Activated CD4-positive, CD25-positive, alpha-beta regulatory T cell (primary cell): Measurements from ENCODE around the gene HSPBP1.

Experiments used
- DNase-seq, 4 experiments: peaks; one replicate each; lab custom pipeline; 2025; lab: John Stamatoyannopoulos, UW

Gene HSPBP1

DNA sequence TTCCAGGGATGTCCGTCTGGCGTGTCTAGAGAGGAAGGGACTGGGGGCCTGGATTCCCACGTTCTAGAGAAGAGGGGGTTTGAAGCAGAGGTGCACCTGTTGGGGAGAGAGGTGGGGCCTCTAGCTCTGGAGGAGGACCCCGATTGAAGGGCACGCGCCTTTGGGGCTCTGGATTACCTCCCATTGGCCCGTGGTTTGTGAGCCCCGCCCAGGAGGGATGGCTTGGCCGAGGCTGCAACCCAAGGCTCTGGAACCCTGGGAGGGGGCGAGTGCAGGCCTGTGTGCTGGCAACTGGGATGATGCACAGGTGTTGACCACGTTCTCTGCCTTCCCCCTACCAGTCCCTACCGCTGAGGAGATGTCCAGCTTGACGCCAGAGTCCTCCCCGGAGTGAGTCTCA, 25.1 kb upstream of the HSPBP1 start:
- no peak for DNase-seq

DNA sequence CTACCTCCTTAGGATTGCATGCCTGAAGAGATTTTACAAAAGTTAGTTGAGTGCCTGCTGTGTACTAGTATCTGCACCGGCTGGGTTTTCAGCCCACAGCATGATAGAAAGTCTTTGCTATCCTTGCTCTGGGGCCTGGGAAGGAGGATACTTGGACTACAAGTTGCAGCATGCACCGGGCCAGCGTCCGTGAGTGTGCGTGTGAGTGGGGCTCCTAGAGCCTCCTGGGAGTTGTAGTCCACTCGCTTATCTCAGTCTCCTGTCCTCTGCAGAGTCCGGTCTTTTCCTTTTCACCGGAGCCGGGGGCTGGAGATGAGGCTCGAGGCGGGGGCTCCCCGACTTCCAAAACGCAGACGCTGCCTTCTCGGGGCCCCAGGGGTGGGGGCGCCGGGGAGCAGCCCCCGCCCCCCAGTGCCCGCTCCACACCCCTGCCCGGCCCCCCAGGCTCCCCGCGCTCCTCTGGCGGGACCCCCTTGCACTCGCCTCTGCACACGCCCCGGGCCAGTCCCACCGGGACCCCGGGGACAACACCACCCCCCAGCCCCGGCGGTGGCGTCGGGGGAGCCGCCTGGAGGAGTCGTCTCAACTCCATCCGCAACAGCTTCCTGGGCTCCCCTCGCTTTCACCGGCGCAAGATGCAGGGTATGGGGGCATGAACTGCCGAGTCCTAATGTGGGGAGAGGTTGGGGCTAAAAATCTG, 24.5 kb upstream of the HSPBP1 start:
- no peak for DNase-seq

DNA sequence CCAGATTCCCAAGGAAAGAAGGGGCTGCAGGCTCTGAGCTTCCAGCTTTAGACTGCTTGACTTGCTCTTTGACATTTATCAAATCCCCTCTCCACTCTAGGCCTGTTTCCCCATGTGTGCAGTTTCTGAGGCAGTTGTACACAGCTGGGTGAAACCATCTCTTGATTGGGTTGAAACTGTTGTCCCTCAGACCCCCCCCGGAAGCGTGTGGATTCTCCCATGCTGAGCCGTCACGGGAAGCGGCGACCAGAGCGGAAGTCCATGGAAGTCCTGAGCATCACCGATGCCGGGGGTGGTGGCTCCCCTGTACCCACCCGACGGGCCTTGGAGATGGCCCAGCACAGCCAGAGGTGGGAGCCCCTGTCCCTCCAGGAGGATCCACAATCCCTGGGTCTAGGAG, 23.6 kb upstream of the HSPBP1 start:
- no peak for DNase-seq

DNA sequence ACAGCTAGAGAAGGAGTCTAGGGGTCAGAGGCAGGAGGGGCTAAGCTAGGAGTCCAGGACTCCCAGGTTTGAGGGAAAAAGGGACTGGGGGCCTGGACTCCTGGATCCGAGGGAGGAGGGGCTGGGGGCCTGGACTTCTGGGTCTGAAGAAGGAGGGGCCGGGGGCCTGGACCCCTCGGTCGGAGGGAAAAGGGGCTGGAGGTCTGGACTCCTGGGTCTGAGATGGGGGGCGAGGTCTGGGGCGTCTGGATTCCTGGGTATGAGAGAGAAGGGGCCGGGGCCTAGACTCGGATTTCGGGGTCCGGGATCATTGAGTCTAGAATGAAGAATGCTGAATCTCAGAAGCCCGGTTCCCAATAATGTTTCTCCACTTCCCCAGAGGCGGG, 22.4 kb upstream of the HSPBP1 start:
- no peak for DNase-seq

DNA sequence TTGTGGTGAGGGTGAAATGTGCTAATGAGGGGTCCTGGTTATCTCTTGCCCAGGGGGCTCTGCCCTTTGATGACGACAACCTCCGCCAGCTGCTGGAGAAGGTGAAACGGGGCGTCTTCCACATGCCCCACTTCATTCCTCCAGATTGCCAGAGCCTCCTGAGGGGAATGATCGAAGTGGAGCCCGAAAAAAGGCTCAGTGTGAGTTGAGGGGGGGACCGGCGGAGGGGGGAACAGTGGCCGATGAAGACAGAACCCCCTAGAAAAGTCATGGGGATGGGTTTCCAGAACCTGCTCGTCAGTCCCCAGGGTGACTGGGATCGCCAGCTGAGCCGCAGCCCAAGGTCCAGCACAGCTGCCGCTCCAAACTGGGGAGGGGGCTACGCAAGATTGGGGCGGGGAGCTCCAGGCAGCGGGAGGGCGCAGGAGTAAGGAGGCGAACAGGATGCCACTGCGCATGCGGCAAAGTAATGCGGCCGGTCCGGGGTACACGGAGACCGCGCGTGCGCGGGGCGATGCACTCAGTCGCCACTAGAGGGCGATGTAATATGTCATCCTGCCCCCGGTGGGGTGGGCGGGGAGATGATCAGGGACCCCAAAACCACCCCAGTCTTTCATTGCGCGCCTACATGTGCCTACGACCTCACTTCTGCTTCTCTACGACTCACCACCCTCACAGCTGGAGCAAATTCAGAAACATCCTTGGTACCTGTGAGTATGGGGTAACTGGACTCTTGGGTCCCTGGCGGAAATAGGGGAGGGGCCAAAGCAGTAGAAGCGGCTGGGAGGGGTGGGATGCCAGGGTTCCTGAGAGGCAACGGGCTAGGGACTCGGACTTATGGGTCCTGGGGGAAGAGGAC, 21.8 kb upstream of the HSPBP1 start:
- peak; percentile 77 to 96 (median 88) for DNase-seq

DNA sequence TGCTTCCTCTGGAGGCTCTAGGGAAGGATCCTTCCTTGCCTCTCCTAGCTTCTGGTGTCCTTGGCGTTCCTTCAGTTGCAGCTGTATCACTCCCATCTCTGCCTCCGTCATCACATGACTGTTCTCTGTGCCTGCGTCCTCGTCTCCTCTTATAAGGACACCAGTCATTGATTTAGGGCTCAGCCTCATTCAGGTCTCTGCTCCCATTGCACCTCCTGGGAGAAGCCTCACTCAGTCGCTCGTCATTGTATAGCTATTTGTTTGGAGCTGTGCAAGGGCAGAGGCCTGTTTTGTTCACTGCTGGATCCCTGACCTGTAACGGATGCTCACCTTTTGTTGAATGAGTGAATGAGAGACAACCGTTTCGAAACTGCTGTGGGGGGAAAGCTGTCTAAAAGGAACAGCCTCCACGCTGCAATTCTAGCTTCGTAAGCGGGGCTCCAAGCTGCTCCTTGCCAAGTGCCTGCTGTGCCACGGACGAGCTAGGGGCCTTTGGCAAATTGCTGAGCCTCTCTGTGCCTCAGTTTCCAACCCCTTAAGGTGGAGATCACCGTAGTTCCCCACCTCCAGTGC, 21.1 kb upstream of the HSPBP1 start:
- DNase-seq, result no peak

DNA sequence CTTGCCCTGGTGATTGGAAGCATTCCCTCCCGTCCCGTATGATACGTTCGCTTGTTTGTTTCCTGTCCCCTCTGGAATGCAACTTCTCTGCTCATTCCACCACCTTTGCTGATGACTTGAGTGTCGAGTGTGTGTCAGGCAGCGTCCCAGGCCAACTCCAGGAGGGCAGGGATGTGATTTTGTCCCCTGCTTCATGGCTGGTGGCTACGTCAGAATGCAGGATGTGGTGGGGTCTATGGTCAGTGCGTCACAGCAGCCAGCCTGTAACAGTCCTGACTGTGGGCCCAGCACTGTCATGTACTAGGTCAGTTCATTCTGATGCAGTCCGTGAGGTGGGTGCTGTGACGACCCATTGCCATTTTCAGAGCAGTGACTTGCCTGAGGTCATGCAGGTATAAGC, 20.1 kb upstream of the HSPBP1 start:
- no peak for DNase-seq

DNA sequence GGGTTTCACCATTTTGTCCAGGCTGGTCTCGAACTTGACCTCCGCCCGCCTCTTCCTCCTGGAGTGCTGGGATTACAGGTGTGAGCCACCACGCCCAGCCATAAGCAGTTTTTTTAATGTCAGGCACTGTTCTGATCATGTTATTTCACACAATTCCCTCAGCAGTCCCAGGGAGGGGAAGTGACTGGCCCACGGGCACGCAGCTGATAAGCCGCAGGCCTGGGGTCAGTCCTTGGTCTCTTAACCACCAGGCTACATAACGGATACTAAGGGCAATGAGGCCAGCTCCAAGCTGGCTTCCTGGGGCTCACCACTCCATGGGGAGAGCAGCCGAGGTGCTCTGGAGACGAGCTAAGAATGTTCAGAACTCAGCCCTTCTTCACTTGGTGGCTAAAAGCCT, 17.4 kb upstream of the HSPBP1 start:
- no peak for DNase-seq

DNA sequence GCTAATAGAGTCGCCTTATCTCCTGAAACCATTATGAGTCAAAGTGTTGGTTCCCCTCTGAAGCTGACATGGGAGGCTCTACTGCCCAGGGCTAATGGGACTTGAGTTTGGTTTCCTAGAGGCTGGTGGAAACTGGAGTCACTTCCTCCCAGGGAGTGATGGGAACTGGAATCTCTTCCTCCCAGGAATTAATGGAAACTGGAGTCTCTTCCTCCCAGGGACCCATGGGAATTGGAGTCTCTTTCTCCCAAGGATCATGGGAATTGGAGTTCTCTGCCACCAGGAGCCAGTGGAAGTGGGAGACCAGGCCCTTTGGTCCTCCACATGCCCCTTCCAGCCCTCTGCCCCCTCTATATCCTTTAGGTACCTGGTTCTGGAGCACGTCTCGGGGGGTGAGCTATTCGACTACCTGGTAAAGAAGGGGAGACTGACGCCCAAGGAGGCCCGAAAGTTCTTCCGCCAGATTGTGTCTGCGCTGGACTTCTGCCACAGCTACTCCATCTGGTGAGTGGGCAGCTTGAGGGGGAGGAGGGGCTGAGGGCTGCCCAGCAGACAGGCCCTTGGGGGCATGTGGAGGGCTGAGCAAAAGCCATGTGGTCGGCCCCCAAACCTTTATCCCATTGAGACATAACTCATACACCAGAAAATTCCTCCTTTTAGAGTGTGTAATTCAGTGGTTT, 9.3 kb upstream of the HSPBP1 start:
- no peak for DNase-seq

DNA sequence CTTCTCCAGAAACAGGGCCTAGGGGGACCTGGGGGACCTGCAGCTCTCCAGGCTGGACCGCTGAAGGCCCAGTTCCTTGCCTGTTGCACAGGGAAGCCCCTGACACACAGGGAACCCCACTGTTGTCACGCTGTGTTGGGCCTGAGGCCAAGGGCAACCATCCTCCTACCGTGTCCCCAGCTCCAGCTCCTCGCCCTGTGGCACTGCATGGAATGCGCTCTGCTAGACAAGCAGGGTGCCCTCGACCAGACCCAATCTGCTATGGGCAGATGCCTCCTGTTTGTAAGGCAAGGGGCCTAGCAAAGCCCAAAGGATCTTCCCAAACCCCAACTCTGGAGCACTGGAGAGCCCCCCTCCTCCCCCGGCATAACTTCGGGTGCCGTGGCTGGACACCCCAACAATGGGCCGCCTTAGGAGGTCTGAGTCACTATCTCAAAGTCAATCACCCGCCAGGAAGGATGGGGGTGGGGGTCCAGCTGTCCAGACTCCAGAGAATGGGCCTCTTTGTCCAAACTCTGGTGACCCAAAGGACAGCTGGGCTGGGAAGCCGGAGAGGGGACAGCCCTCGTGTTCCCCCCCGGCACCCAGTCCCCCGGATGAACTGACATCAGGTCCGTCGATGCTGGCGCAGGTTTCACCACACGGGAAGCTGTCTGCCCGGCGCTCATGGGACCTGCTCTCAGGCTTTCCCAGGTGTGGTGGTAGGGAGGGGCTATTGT, 7.6 kb upstream of the HSPBP1 start:
- no peak for DNase-seq

DNA sequence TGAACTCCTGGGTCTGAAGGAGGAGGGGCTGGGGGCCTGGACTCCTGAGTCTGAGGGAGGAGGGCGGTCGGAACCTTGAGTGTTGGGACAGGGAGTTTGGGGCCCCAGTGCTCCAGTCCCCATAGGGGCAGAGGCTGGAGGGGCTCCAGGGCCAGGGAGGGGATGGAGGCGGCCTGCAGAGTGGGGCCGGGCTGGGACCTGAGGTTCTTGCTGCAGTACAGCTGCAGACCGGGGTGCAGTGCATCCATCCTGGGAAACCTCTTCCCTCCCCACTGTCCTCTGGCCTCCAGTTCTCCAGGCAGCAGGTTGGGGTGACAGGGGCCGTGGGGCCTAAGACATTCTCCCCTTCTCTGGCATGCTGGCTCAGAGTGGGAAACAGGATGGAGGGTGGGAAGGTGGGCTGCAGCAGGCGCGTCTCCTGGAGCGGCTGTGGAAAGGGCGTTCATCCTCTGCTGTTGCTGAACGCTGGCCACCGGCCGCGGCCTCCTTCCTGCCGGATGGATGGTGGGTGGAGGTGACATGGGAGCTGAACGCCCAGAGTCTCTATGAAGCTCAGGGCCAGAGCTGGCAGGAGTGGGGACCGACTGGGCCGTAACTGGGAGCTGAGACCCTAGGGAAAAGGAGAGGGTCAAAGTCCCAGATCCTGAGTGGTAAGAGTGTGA, 5.5 kb upstream of the HSPBP1 start:
- no peak for DNase-seq

DNA sequence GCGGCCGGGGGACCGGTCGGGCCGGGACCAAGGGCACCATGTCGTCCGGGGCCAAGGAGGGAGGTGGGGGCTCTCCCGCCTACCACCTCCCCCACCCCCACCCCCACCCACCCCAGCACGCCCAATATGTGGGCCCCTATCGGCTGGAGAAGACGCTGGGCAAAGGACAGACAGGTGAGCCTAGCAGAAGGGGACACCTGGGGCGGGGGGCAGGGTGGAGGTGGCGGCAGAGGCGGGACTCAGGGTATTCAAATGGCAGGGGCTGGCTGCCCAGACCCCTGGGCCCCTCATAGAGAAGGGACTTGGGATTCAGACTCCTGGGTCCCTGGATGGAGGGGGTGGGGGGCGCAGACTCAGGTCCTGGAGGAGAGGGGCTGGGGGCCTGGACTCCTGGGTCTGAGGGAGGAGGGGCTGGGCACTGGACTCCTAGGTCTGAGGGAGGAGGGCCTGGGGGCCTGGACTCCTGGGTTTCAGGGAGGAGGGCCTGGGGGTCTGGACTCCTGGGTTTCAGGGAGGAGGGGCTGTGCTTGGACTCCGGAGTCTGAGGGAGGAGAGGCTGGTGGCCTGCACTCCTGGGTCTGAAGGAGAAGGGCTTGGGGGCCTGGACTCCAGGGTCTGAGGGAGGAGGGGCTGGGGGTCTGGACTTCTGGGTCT, 4.6 kb upstream of the HSPBP1 start:
- no peak for DNase-seq

DNA sequence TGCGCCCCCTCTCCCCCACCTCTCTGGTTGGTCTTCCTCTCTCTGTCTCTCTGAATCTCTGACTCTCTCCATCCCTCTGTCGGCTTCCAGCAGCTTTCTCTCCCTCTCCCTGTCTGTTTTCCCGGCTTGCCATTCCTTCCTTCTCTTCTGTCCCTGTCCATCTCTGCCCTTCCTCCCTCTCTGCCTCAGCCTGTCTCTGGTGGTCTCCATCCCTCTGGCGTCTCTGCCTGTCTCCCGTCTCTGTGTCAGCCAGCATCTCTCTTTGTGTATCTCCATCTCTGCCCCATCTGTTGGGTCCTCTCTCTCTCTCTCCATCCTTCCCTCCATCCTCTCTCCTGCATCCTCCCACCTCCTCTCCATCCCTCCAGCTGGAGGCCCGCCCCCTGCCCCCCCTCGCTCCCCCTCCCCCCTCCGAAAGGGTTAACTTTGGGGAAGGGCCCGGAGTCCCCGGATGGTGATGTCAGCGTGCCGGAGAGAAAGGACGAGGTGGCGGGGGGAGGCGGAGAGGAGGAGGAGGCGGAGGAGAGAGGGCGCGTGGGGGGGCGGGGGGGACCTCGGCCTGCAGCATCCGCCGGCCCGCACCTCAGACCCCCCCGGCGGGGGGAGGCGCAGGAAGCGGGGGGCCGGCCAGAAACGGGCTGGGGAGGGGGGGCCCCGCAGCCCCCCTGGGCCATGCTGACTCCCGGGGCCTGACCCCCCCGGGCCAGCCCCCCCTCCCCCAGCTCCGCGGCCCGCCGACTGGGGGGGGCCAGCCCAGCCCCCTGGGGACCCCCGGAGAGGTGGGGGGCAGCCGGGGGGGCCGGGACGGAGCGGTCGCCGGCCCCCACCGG, 3.9 kb upstream of the HSPBP1 start, which contains the start of gene BRSK1:
Gene BRSK1, plus strand, starts transcription at position 450 of the 830 bp plus-strand sequence. CDS start 446 bp downstream, outside the sequence.
- peak in 2 of 4 experiments; percentile 19 to 38 for DNase-seq

DNA sequence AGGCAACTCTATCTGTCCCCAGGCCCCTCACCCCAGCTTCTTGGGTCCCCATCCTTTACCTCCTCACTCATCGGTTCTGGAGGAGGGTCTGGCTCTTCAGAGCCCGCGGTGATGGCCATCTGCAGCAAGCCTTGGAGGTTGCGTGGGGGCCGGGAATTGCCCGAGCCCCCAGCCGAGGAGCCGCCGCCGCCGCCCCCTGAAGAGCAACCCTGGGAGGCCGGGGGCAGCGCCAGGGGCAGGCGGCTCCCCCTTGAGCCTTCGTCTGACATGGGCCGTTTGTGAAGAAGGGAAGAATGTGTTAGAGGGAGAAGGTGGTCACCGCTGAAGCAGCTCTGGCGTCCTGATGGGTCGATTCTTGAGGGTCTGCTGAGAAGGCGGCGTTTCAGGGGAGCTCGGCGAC, 570 bp downstream of the HSPBP1 start:
- DNase-seq, result no peak

DNA sequence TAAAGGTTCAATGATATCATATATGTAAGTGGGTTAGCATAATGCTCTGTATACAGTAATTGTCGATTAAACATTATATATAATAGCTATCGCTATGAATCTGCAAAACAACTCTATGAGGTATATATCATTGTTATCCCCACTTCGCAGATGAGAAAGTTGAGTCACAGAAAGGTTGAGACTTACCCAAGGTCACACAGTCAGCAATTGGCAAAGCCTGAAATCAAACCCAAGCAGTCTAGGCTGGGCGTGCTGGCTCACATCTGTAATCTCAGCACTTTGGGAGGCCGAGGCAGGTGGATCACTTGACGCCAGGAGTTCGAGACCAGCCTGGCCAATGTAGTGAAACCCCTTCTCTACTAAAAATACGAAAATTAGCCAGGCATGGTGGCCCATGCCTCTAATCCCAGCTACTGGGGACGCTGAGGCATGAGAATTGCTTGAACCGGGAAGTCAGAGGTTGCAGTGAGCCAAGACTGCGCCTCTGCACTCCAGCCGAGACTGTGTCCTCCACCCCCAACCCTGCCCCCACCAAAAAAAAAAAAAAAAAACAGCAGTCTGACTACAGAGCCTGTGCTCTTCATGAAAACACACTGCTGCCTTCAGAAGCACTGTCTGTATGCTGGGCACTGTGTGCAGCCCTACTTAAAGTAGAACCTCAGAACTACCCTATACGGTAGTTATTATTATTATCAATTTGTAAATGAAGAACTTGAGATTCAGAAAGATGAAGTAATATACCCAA, 1.3 kb downstream of the HSPBP1 start:
- DNase-seq, result no peak

DNA sequence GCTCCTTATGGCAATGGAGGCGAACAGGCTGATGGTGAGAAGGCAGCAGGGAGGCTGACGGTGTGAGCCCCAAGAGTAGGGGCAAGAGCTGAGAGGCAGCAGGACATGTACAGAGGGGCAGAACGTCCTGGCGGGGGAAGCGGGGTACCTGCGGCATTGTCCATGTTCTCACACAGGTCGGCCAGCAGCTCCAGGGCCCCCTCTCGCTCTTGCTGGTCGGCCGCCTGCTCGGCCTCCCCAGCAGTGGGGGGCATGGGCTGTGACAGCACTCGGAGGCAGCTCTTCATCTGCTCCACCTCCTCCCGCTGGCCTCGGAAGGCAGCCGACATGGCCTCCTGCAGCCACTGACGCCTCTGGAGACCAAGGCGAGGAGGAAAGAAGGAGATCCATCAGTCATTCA, 2.4 kb downstream of the HSPBP1 start:
- no peak for DNase-seq

DNA sequence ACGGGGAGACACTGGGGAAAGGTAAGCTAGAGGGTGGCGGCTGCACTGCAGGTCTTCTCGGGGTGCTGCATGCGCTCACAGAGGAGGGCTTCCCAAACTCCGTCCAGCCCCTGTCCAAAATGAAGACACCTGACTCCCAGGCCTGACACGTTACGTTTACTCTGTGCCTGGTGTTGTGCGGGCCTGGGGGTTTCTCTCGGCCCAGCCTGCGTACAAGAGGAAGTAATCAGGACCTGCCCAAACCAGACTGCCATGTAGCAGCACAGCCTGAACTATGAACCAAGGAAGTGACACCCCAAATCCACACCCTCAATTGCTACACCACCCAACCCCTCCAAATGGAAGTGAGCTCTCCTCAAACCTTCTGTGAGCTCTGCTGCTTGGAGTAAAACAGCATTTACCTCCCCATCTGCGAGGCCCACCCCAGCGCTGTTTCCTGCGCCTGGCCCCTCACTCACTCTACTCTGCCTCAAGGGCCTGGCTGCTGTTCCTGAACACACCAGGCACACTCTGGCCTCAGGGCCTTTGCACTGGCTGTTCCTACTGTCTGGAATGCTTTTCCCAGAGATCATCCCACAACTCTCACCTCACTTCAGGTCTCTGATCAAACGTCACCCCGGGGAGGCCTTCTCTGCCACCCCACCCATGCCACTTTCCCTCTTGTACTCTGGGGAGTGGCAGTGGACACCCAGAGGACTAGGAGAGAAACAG, 3.0 kb downstream of the HSPBP1 start:
- no peak for DNase-seq
